Breast epithelium (tissue), 4 donors: ENCODE results near the gene CHSY1. TPM values are rescaled to one million over a fixed set of nuclear protein-coding genes. Genes with fewer than 3 reads are reported as not detected.

Experiments used
- DNase-seq, 2 donors: peaks; one replicate each; pipeline ENCODE4 v3.0.0-alpha.2; 2019; ENCODE audit warnings: low spot score in 2 of 2
- H3K27ac ChIP-seq, 2 donors: fragments of 200-600 bp; sonication (generic) in 1 of 2; one replicate each; pipeline ENCODE4 v1.5.1; 2016 to 2019; ENCODE audit warnings: mild to moderate bottlenecking in 1 of 2
- H3K27me3 ChIP-seq, 2 donors: fragments of 200-600 bp; sonication (generic) in 1 of 2; one replicate each; pipeline versions ENCODE4 v1.5.1 to v1.6.0; 2017 to 2019; ENCODE audit warnings: control low read depth in 1 of 2, mild to moderate bottlenecking in 1 of 2
- H3K36me3 ChIP-seq: fragments of 200-600 bp; one replicate; pipeline ENCODE4 v1.5.1; 2019
- H3K4me1 ChIP-seq, 2 donors: fragments of 200-600 bp; sonication (generic); one replicate each; pipeline ENCODE4 v1.5.1; 2016 to 2019; ENCODE audit warnings: control low read depth in 1 of 2
- H3K4me3 ChIP-seq, 3 donors: fragments of 200-600 bp; sonication (generic); 1 replicate in 2 of 3; 2 replicates in 1 of 3; pipeline ENCODE4 v1.5.1; 2016 to 2019; ENCODE audit warnings: mild to moderate bottlenecking in 3 of 3, moderate library complexity in 2 of 3
- H3K9me3 ChIP-seq, 2 donors: fragments of 200-600 bp; sonication (generic) in 1 of 2; one replicate each; pipeline ENCODE4 v1.5.1; 2016 to 2019; ENCODE audit warnings: control low read depth in 1 of 2
- CTCF ChIP-seq, 3 donors: fragments of 450-650 bp; IDR thresholded peaks; one replicate each; pipeline ENCODE4 v1.5.1; 2016 to 2017; ENCODE audit warnings: antibody characterized with exemption in 3 of 3, mild to moderate bottlenecking in 3 of 3, moderate library complexity in 3 of 3
- POLR2A ChIP-seq: fragments of 450-650 bp; IDR thresholded peaks from one replicate; pipeline ENCODE4 v1.6.1; 2016; ENCODE audit warnings: antibody characterized with exemption, mild to moderate bottlenecking, moderate library complexity
- POLR2AphosphoS5 ChIP-seq, 3 donors: sonication (generic); formaldehyde crosslinking; IDR thresholded peaks; one replicate each; pipeline ENCODE4 v1.6.1; 2017; ENCODE audit warnings: antibody characterized with exemption in 3 of 3
- intact Hi-C: fragments of 100-400 bp; cut with DNase I; formaldehyde crosslinking; loops from one replicate; pipeline ENCODE4 v1.15.1; 2023; ENCODE audit warnings: low total_unique reads
- total RNA-seq, 3 donors: library from RNA; depleted of rRNA; stranded (reverse); fragments of >200 nt; gene quantifications; one replicate each; pipeline ENCODE4 v1.1.0, GENCODE V29; 2016

The CHSY1 gene
- total RNA-seq, 3 donors from 2014 or later, result 22.6 to 36.7 (median 33.4) TPM

- Histone ChIP-seq H3K27ac (no peak overlapping the region), H3K27me3 (no peaks in the 10 kb centered on the region), H3K4me3 (no peak overlapping the region), H3K9me3 (peaks cover 0 to 10% of the 10 kb centered on the region in 2 donors), H3K4me1 (no peaks in the 10 kb centered on the region), H3K36me3 (no peaks in the 10 kb centered on the region)
- intact Hi-C loops, result no loop called here
- no peak for DNase-seq
- no peak for TF ChIP-seq POLR2A
- TF ChIP-seq CTCF (IDR thresholded peaks at IDR 0.05), result no peak
- TF ChIP-seq POLR2AphosphoS5 (IDR thresholded peaks at IDR 0.05), result no peak
These were observed 79.3 kb downstream of the CHSY1 start for GRCh38 chr15:101172501-101173071.

GRCh38 chr15:101171954-101172353, 79.9 kb downstream of the CHSY1 start:
- H3K4me1 ChIP-seq, result no peaks in the 10 kb centered on the region
- no peaks in the 10 kb centered on the region for H3K27me3 ChIP-seq
- intact Hi-C loops, result no loop called here

GRCh38 chr15:101170568-101171350, 81.1 kb downstream of the CHSY1 start:
- no peak for DNase-seq
- H3K4me1 ChIP-seq, result no peaks in the 10 kb centered on the region

More at GRCh38 chr15:101171954-101172353, 79.9 kb downstream of the CHSY1 start:
- no peaks in the 10 kb centered on the region for H3K36me3 ChIP-seq
- H3K4me3 ChIP-seq, result no peak overlapping the region
- DNase-seq, result no peak
- H3K27ac ChIP-seq, result no peak overlapping the region
- H3K9me3 ChIP-seq, result peaks cover 0 to 14% of the 10 kb centered on the region in 2 donors
- TF ChIP-seq POLR2A (no peak), CTCF (IDR thresholded peaks at IDR 0.05) (no peak), POLR2AphosphoS5 (IDR thresholded peaks at IDR 0.05) (no peak)

GRCh38 chr15:101169495-101170071, 82.3 kb downstream of the CHSY1 start:
- Histone ChIP-seq H3K36me3 (no peaks in the 10 kb centered on the region), H3K9me3 (peaks cover 22 to 36% of the 10 kb centered on the region in 2 donors), H3K4me1 (no peaks in the 10 kb centered on the region), H3K4me3 (no peak overlapping the region), H3K27me3 (no peaks in the 10 kb centered on the region), H3K27ac (peak overlapping the region; percentile 88 to 96)
- intact Hi-C loops, result no loop called here
- no peak for DNase-seq
- TF ChIP-seq CTCF (IDR thresholded peaks at IDR 0.05) (no peak), POLR2A (no peak), POLR2AphosphoS5 (IDR thresholded peaks at IDR 0.05) (no peak)

More at GRCh38 chr15:101170568-101171350, 81.1 kb downstream of the CHSY1 start:
- H3K4me3 ChIP-seq, result no peak overlapping the region
- intact Hi-C loops, result no loop called here
- TF ChIP-seq POLR2AphosphoS5 (IDR thresholded peaks at IDR 0.05), result peak in 1 of 3 donors; percentile 58
- TF ChIP-seq POLR2A, result no peak
- no peak for TF ChIP-seq CTCF (IDR thresholded peaks at IDR 0.05)
- peak overlapping the region in 1 of 2 donors; percentile 57 for H3K27ac ChIP-seq
- H3K9me3 ChIP-seq, result peaks cover 11 to 26% of the 10 kb centered on the region in 2 donors
- no peaks in the 10 kb centered on the region for H3K27me3 ChIP-seq
- no peaks in the 10 kb centered on the region for H3K36me3 ChIP-seq
